HG02885 (cell line): ENCODE data around the gene TNFSF10.
"Not testable (repeated sequence)": the region's sequence is repeated elsewhere in the genome, so short reads cannot be mapped to it uniquely, and the experiment has no call there.

ENCODE experiments used
- ATAC-seq: cut with Tn5 transposase; IDR thresholded peaks from one replicate; pipeline ENCODE4 v1.9.1; 2021; ENCODE audit warnings: mild to moderate bottlenecking; ENCODE audit not compliant: unreplicated experiment, poor library complexity

The TNFSF10 gene

DNA sequence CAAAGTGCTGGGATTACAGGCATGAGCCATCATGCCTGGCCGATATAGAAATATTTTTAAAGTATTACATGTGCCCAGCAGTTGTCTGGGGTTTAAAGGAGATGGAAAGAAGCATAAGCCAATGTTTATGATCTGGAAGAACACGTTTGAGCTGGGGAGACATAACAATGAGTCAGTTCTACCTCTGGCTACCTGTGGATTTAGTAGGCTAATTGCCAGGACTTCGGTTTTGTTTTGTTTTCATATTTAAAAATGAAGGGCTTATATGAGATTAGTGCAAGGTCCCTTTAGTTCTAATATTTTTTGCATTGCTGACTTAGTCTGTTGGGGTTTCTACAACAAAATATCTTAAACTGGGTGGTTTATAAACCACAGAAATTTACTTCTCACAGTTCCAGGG, 22.9 kb upstream of the TNFSF10 start:
- no peak for ATAC-seq

DNA sequence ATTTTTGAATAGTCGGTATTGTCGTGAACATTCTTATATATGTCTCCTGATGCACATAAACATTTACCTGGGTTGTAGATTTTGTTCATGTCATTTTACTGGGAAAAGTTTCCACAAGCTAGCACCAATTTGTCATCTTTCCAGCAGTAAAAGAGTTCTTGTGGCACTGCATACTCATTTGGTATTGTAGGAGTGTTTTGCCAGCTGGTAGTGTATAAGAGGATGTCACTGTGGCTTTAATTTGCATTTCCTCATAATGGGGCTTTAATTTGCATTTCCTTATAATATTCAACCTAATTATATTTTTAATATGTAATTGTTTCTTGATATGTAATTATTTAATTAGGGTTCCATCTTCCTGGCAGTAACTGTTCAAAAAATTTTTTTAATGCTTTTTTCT, 21.2 kb upstream of the TNFSF10 start:
- no peak for ATAC-seq

DNA sequence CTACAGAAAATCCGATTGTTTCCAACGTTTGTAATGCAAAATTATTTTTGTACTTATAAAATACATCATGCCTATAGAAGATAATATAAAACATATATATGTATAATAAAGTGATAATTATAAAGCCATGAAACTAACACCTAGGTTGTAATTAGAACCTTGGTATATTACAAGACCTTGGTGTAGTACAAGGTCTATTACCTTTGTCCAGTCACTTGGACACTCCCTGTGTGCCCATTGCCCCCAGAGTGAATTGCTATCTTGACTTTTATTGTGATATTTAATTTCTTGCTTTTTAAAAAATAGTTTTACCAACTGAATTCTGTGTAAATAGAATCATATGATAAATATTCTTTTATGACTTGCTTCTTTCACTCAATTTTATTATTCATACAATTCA, 20.7 kb upstream of the TNFSF10 start:
- ATAC-seq, result no peak

DNA sequence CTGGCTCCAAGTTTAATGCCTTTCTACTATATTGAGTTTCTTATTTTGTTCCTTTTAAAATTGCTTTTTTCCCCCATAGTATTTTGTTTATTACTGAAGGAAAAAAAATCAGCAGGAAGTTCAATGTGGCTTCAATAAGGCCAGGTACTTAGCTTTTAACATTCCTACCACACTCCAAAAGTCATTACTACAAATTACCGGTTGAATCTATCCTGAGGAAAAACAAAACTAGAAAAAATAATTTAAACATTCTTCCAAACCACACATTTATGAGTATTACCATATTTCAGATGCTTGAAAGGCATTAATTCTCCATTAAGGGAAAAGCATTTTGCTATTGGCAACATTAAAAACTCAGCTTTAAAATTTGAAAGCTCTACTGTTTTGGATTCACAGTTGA, 20.2 kb upstream of the TNFSF10 start:
- no peak for ATAC-seq

GRCh38 chr3:172542999-172543398, 19.8 kb upstream of the TNFSF10 start:
- no peak for ATAC-seq

DNA sequence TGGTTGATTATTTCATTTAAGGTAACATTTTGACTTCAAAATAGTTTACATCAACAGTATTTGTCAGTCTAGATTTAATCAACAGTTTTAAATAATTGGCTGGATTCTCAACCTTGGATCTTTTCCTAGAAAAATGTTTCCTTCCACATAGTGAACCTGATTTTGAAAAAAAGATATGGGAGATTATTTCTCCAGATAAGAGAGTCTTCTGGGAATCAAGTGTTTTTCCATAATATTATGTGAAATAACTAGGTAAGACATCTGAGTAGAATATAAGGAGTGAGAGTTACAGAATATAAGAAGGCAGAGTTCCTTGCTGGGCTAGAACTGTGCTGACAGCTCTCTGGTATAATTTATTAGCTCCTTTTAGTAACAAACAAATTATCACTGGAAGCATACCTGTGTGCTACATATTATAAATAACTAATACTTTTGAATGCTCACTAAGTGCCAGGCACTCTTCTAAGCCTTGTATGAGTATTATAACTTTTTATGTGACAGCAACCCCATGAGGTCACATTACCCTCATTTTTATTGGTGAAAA, 18.8 kb upstream of the TNFSF10 start:
- no peak for ATAC-seq

DNA sequence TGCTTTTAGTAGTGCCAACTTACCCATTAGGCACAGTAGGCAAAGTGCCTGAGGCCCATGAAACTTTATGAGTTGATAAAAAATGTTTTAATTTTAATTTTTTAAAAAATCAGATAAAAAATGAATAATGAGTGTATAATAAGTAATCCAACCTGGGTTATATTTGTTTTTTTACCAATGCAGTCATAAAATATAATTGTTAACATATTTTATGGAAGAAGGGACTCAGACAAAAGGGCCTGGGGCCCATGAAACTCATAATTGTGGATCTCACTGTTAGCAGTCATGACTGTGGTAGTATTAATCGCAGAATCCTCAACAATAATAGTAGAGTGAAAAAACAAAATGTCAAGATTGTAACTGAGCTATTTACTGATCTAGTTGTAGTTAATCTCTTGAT, 16.8 kb upstream of the TNFSF10 start:
- no peak for ATAC-seq

DNA sequence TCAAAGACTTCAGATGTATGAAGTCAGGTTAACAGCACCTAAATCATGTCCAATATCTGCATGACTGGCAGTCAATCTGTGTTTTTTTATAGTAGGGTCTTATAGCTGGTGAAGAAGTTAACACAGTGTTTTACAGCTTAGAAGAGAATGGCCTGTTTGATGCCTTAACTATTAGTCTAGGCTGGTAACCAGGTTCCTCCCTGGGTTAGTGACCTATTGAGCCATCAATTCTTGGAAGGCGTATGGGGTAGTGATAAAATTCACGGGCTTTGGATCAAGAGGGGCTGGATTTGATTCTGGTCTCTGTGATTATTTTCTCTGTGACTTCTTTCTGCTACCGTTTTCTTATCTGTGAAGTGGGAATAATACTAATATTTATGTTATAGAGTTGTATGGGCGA, 16.0 kb upstream of the TNFSF10 start:
- ATAC-seq, result no peak

DNA sequence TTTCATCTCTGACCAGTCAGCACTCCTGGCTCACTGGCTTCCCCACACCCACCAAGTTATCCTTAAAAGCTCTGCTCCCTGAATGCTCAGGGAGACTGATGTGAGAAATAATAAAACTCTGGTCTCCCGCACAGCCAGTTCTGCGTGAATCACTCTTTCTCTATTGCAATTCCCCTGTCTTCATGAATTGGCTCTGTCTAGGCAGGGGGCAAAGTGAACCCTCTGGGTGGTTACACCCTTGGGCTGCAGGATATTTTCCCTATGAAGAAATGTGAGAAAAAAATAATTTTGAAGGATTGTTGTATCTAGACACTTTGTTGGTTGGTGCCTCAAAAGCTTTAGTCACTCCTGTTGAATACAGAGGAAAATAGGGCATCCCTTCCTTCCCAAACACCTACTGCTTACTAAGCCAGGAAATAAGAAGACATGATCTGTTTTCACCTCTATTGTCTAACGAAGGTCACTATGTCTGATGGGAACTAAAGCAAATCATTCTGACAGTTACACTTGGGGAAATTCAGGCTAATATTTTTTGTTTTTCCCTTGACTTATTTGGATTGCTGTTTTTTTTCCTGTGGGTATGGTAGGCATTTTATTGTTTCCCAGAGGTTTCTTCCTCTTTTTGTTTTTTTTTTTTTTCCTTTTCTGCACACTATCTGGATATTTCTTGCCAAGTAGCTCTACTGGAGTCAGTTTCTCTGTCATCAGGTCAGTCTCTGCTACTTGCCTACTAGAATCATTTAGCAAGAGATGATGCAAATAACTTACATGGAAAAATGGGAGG, 15.3 kb upstream of the TNFSF10 start:
- ATAC-seq, result no peak

DNA sequence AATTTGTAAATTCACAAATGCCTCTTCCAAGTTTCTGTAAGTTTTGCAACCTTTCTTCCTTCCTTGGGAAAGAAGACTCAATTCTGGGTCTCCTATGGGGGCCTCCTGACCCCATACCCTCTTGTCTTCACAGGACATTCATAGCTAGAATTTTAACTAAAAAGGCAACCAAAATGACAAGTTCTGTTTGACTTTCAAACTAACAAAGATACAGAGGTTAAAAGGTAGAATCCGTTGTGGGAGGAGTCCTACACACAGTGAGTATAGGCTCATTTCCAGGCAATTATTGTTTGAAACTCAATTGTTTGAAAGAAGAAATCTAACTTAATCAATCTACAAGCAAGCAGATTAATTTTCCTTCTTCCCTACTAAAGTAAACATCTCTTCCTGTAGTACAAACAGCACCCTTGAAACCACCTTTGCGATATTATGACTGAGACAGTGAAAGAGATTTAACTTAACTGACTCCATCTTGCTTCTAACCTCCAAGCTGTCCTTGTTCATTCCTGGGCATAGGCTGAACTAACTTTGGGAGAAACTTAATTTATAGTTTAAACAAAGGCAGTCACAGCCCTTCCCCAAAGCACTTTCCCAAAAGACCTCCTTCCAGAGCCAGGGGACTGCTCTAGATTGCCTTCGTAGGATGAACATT, 14.4 kb upstream of the TNFSF10 start:
- no peak for ATAC-seq

- ATAC-seq, result no peak
Observed at GRCh38 chr3:172536993-172537419, 13.8 kb upstream of the TNFSF10 start.

DNA sequence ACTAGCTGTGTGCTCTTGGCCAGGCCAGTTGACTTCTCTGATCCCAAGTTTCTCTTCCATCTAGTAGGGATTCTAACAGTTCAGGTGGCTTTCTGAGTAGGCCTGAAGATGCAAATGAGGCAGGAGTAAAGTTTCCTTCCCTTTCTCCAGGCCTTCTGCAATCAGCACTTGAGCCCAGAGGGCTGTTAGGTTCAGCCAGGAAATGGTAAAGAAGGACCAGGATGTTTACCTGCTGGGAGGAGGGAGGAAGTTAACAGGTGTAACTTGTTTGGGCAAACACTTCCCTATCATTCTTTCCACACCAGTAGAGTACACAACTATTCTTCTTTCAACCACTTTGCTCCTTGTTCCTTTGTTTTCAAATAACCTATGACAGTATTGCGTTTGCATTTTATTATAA, 13.3 kb upstream of the TNFSF10 start:
- no peak for ATAC-seq

GRCh38 chr3:172530566-172530965, 7.3 kb upstream of the TNFSF10 start:
- ATAC-seq, result no peak

- no peak for ATAC-seq
Observed at GRCh38 chr3:172530101-172530561, 6.9 kb upstream of the TNFSF10 start.

GRCh38 chr3:172528677-172529076, 5.4 kb upstream of the TNFSF10 start:
- ATAC-seq, result no peak

GRCh38 chr3:172527306-172527705, 4.1 kb upstream of the TNFSF10 start:
- no peak for ATAC-seq

DNA sequence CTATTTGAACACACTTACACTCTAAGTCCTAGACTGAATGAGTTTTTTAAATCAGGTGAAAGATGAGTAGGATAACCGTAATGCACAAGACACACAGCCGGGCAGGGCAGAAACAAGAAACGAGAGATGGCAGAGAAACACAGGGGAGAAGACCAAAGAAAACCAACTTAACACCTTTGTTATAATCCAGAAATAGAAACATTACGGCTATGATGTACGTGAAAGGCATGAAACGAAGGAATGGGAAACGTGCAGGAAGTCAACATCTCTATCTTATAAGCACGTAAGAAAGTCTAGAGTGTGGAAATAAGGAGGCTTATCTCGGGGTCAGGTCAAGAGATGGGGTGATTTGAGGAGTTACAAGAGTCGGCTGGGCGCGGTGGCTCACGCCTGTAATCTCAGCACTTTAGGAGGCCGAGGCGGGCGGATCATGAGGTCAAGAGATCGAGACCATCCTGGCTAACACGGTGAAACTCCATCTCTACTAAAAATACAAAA, 1.9 kb upstream of the TNFSF10 start:
- ATAC-seq, result no peak

GRCh38 chr3:172524611-172525010, 1.4 kb upstream of the TNFSF10 start:
- no peak for ATAC-seq

- ATAC-seq, result not testable (repeated sequence)
Observed at GRCh38 chr3:172521837-172522726, 1.1 kb downstream of the TNFSF10 start.

DNA sequence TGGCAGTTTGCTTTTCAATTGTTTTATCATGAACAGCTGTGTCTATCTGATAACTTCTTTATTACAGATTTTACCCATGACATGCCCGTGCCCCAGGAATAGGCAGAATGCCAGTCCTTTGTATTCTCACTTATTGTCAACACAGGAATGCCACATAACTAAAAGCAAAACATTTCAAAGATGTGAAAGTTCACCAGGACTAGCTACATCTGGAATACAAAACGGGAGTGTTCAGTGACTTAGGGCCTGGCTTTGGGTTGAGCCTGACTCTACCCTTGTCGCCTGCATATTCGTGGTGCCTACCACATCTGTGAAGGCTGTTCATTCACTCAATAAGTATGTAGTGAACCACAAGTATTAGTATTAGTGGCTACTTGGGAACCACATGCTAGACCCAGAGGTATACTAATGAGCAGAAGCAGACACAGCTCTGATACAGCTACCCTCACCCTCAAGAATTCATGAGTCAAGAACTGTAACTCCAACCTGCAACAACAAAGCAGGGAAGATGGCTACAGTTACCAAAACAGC, 2.9 kb downstream of the TNFSF10 start:
- peak; percentile 46 for ATAC-seq
